Suprapubic skin (tissue), 4 donors: ENCODE measurements around the gene PCBP2.

Experiments used
- CTCF ChIP-seq, 2 donors: fragments of 200-600 bp in 1 of 2; fragments of 450-650 bp in 1 of 2; sonication (generic) in 1 of 2; IDR thresholded peaks; one replicate each; pipeline ENCODE4 v1.5.1; 2016 to 2019; ENCODE audit warnings: antibody characterized with exemption in 2 of 2, mild to moderate bottlenecking in 1 of 2, moderate library complexity in 1 of 2
- EP300 ChIP-seq: sonication (generic); formaldehyde crosslinking; IDR thresholded peaks from one replicate; pipeline ENCODE4 v1.6.1; 2017; ENCODE audit warnings: antibody characterized with exemption
- POLR2A ChIP-seq, 2 donors: fragments of 450-650 bp; IDR thresholded peaks; one replicate each; pipeline ENCODE4 v1.6.1; 2017; ENCODE audit warnings: antibody characterized with exemption in 2 of 2, mild to moderate bottlenecking in 2 of 2, moderate library complexity in 2 of 2
- POLR2AphosphoS5 ChIP-seq, 3 donors: sonication (generic); formaldehyde crosslinking; IDR thresholded peaks; one replicate each; pipeline ENCODE4 v1.6.1; 2017; ENCODE audit warnings: antibody characterized with exemption in 3 of 3

DNA sequence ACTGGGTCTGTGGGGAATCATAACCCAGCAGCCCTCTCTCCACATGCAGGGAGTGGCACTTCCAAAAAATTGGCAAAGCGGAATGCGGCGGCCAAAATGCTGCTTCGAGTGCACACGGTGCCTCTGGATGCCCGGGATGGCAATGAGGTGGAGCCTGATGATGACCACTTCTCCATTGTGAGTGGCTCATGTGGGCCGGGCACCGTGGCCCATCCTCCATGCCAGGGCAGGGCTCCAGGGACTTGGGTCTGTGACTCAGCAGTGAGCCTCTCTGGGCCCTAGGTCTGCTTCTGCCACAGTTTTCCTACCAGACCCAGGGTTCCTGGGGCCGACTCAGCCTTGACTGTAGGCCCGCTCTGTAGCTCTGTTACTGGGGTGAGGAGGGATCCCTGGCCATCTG is 53.2 kb downstream of the PCBP2 start:
- TF ChIP-seq CTCF (IDR thresholded peaks at IDR 0.05) (no peak), POLR2A (IDR thresholded peaks at IDR 0.05) (no peak), EP300 (no peak), POLR2AphosphoS5 (IDR thresholded peaks at IDR 0.05) (no peak)
